Anterior cingulate cortex (tissue), 58 donors: Measurements from ENCODE around the gene REEP1.

Experiments used
- DNase-seq, 58 donors: peaks; one replicate each; lab custom pipeline; 2025; lab: John Stamatoyannopoulos, UW

REEP1 gene

DNA sequence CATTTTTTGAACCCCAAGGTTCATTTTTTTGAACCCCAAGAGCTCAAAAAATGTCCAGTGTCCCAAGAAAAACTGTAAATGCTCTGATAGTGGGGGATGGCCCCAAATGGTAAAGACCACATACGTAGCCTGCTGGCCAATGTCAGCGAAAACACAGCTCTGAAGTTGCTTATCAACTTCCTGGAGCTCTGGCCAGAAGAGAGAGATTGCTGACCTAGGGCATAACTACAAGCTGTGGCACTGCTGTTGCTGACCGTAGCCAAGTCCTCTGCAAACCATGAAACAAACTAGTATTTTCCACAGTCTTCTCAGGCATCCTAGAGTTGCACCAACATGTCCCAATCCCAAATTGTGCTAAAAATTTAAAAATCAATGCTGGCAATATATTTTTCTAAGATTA, 50.9 kb downstream of the REEP1 start:
- no peak for DNase-seq

GRCh38 chr2:86285981-86286380, 51.4 kb downstream of the REEP1 start:
- no peak for DNase-seq

- DNase-seq: no peak
Observed at GRCh38 chr2:86285571-86285970, 51.9 kb downstream of the REEP1 start.

DNA sequence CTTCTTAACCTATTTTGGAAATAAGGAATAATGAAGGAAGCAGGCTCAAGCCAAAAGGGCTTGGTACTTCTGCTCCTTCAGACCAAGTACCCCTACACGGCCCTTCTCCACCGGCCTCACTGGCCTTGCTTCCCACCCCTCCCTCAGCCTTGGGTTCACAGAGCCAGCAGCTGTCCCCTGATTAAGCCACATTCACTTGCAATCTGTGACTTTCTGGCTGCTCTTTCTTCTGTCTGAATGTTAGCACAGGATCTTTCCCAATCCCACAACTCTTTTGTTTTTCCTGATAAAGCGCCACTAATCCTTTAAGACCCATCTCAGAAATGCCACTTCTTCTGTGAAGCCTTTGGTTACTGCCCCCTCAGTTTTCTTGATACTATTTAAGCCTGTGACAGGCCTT, 52.4 kb downstream of the REEP1 start:
- DNase-seq: no peak

GRCh38 chr2:86284401-86284841, 53.0 kb downstream of the REEP1 start:
- DNase-seq: no peak

DNA sequence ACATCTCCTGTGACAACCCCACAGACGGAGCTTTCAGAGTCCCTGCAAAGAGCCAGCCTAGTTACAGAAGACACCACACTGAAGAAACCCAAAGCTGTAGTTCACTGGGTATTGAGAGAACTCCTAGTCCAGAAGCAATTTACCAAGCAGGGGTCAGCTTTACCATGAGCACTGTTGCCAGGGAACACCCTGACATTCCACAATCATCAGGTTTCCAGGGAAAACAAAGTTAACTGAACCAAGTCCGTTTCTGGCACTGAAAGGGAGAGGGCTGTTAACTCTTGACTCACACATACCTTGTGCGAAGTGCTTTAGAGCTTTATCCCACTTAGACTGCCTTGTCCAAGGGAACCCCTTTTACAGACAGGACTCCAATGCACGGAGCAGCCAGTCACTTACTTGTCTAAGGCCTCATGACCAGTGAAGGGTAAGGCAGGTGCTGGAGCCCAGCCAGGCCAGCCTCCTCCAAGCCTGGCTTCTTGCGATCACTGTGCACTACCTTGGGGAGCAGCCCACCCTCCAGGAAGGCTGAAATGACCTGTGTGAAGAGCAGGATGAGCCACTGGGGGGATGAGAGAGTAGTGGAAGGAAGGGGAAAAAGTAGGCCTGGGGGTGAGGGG, 53.9 kb downstream of the REEP1 start:
- DNase-seq: no peak

DNA sequence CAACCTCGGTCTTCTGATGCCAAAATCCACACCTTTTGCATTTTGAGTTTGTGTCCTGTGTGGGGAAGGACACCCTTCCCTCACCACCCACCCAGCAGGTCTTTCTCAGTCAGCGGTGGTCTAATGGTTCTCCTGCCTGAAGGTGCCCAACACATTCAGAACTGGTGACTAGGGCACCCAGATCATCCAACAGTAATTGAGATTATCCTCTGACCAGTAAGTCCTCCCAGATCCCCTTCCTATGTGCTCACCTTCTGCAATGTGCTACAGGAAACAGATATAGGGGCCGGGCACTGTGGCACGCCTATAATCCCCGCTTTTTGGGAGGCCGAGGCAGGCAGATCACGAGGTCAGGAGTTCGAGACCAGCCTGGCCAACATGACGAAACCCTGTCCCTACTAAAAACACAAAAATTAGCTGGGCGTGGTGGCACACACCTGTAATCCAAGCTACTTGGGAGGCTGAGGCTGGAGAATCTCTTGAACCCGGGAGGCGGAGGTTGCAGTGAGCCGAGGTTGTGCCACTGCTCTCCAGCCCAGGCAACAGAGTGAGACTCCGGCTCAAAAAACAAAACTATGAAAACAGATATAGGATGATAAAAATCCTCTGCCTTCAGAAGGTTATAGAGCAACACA, 56.2 kb downstream of the REEP1 start:
- DNase-seq: no peak

- peak in 4 of 58 donors; percentile 5 to 34 (median 15) for DNase-seq
Observed at GRCh38 chr2:86280191-86280667, 57.2 kb downstream of the REEP1 start.

- DNase-seq: no peak
Observed at GRCh38 chr2:86275962-86276361, 61.5 kb downstream of the REEP1 start.

GRCh38 chr2:86275384-86275799, 62.0 kb downstream of the REEP1 start:
- no peak for DNase-seq

DNA sequence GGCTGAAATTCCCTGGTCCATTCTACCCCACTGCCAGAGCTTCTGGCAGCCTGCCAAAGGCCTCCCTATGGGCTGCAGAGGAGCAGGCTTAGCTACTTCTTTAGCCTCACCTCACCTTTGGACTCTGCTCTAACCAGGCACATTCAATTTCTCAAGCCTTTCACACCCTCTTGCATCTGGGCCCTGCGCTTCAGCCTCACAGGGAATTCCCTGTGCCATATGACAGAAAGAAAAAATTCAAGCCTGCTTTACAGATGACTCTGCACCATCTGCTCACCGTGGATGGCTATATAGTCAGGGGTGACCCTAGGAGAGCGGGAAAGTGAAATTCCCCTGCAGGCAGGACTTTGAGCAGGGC, 62.5 kb downstream of the REEP1 start:
- no peak for DNase-seq

DNA sequence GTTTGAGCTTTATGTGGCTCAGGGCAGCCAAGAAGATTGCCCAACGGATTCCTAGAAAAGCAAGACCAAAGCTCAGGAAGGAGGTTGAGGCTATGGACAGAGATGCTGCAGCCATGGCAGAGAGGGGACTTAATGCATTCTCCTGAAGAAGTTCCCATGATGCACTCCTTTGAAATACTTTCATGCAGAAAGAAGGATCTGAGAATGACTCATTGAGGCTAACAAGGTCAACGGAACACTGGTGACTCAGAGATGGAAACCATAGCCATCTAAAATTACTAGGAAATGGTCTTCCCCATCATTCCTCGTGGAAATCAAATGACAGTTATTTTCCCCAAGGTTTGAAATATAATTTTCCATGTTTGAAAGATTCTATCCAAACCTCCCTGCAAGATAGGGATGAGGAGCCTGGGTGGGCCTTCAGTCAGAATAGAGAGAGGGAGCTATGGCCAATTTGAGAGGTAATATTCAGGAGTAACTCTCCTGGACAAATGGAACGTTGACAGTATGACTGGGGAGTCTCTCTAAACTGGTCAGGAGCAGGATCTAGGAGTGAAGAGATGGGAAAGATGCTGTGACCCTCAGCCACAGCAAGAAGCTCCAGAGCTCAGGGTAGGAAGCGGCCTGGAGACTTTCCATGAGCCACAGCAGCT, 63.0 kb downstream of the REEP1 start:
- no peak for DNase-seq

GRCh38 chr2:86272111-86272510, 65.3 kb downstream of the REEP1 start:
- DNase-seq: no peak

DNA sequence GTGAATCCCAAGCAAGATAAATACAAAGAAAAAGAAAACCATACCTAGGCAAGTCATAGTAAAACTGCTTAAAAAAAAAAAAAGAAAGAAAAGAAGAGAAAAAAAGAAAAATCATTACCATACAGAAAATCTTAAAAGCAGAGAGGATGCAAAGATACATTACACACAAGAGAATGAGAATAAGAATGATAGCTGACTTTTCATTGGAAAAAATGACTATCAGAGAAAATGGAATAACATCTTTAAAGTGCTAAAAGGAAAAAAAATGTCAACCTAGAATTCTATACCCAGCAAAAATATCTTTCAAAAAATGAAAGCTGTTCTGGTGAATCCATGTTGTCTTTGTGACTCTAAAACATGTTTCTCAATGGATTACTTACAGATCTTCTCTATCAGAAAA, 66.2 kb downstream of the REEP1 start:
- DNase-seq: no peak

DNA sequence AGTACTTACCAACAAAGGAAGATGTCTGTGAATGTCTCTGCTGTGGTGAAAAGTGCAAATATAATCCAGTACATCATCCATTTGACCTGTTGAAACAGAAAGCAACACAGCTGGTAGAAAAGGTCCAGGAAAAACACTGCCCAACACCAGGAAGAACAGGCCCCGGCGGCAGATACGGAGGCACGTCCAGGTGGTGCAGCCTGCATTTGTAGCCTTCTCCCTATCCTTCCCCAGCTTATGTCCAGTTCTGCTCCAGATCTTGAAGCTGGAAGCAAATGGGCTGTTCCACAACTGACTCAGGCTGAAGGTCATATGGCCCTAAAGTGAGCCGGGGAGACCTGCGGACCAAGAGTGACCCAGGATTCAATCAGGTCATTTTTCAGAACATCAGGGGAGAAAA, 73.5 kb downstream of the REEP1 start:
- no peak for DNase-seq

GRCh38 chr2:86260978-86261377, 76.4 kb downstream of the REEP1 start:
- no peak for DNase-seq

DNA sequence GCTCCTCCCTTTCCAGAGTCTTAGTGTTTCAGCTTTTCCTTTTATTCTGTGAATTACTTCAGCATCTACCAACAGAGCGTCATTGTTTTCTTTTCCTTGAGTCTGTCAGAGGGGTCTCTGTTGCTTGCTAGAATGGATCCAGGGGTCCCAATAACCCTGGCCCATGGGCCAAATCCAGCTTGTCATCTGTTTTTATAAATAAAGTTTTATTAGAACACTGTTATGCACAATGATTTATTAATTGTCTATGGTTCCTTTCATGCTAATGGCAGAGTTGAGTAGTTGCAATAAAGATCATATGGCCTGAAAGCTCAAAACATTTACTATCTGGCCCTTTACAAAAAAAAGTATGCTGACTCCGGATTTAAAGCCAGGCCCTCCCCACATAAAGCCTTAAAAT, 79.3 kb downstream of the REEP1 start:
- no peak for DNase-seq

GRCh38 chr2:86256982-86257381, 80.4 kb downstream of the REEP1 start:
- DNase-seq: no peak

DNA sequence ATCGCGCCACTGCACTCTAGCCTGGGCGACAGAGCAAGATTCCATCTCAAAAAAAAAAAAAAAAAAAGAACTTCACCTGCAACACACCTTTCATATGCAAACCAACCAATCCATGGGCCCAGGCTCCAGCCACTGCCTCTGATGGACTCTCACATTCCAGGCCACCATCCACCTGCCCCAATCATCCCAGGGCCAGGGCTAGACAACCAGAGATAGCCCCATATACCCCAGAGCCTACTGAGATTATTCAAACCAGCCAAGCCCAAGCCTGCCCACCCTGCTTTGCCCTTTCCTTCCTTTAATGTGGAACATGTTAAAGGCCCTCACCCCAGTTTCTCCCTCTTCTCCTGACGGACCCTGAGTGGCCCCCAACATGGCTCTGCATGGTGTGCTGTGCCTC, 81.1 kb downstream of the REEP1 start:
- no peak for DNase-seq

DNA sequence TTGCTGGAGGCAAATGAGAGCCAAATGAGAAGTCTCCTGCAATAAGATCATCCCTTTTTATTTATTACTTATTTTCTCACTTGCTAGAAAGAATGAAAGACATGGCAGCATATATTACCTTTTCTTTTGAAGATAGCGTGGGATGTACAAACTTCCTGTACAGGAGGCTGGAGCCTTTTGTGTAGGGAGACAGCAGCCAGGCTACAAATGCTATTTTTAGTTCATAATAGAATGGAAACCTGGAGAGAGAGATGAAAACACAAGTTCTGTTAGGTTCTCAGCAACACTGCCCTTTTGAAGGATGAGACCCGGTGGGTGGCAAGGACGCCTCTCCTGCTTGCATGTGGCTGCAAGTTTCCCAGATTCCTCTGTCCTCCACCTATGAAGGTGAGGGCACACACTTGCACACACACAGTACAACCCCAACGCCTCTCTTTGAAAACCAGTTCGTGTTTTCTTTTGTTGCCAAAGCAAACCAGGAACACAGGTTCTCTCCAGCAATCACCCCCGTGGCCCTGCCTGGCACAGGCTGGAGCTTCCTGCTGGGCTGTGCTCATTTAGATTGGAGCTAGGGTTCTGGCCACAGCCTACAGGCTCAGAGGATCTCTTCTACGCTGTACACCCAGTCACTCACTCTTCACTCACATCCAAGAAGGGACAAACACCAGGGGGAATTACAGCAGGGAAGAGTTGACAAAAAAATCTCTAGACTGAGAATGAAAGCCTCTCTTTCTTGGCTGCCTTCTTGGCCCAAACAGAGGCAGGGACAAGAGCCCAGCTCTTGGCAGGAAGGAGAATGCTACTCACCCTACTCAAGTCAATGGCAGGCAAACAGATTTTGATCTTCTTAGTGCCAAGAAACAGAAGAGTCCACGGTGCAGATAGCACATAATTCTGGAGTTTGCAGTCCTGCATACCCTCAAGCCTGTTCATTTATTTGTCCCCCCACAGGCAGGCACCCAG, 82.6 kb downstream of the REEP1 start:
- DNase-seq: peak in 15 of 58 donors; percentile 5 to 70 (median 27)

DNA sequence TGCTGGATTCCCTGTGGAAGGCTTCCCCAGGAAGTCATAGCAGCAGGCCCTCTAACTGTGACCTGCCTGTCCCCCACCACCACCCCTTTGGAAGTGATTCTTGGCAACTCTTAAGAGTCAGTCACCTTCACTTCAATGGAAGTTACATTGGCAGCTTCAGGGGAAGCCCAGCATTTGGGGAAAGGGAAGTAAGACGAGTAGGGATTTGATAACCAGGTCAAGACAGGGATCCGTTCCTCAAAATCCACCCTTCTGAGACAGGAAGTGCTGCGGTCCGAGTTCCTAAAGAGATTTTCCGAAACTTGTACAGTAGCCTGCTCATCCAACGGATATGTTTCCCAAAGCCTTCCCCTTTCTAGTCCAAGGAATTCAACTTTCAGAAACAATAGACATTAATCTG, 84.0 kb downstream of the REEP1 start:
- DNase-seq: no peak
